HG03196 (cell line): Measurements from ENCODE around the gene URI1.
"Not testable (repeated sequence)": the region's sequence is repeated elsewhere in the genome, so short reads cannot be mapped to it uniquely, and the experiment has no call there.

Source experiments
- ATAC-seq: cut with Tn5 transposase; IDR thresholded peaks from one replicate; pipeline ENCODE4 v1.9.1; 2021; ENCODE audit not compliant: unreplicated experiment

The URI1 gene

GRCh38 chr19:29941828-29942403, at the start of gene URI1:
Gene URI1 (plus strand): TSS chr19:29942239. CDS start chr19:29942548, 309 bp downstream.
- ATAC-seq: peak; percentile 85

DNA sequence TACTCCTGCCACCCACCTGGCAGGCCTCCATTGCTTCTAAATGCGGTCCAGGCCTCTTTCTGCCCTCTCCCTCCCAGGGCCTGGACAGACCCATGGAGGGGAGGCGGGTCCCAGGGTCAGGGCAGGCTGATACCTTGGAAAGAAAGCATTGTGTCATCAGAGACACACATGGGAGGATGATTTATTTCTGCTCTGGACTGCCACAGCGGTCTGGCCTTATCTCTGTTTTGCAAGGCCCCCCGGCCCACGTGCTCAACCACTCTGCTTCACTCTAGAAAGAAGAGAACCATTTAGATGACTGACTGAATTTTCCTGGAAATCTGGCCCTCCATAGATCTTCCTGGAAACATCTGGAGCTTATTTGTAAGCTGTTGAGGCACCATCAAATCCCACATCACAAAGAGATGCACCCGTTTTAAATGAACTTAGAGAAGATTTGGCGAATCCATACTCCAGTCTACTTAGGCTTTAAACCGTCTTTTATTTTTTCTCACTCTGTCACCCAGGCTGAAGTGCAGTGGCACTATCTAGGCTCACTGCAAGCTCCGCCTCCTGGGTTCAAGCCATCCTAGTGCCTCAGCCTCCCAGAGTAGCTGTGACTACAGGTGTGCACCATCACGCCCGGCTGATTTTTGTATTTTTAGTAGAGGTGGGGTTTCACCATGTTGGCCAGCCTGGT, 48.3 kb upstream of the URI1 start:
- ATAC-seq: no peak

- ATAC-seq: no peak
Observed at GRCh38 chr19:29896802-29897201, 45.2 kb upstream of the URI1 start.

DNA sequence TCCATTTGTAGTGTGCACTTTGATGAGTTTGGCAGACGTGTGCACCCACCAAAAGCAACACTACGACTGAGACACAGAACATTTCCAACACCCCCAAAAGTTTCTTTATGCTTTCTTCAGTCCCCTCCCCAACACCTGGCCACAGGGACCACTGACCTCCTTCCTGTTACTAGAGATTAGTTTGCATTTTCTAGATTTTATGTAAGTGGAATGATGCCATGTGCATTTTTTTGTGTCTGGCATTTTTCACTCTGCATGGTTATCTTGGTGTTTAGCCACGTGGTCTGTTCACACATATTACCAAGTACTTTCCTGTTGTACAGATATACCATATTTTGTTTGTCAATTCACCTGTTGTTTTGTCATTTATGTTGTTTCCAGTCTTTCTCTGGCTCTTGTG, 44.6 kb upstream of the URI1 start:
- ATAC-seq: no peak

DNA sequence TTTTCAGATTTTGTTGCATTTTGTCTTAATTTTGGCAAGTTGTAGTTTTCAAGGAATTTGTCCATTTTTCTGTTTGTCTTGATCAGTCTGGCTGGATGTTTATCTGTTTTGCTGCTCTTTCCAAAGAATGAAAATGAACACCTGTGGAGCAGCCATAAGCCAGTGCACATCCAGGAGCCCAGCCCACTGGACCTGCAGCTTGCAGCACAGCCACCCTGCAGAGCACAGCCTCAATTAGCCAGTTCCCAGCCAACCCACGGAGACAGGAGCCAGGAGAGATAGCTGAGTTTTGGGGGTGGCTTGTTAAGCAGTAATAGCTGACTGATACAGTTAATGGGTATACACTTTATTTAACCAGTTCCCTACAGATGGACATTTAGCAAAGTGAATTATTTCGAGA, 38.0 kb upstream of the URI1 start:
- ATAC-seq: no peak

DNA sequence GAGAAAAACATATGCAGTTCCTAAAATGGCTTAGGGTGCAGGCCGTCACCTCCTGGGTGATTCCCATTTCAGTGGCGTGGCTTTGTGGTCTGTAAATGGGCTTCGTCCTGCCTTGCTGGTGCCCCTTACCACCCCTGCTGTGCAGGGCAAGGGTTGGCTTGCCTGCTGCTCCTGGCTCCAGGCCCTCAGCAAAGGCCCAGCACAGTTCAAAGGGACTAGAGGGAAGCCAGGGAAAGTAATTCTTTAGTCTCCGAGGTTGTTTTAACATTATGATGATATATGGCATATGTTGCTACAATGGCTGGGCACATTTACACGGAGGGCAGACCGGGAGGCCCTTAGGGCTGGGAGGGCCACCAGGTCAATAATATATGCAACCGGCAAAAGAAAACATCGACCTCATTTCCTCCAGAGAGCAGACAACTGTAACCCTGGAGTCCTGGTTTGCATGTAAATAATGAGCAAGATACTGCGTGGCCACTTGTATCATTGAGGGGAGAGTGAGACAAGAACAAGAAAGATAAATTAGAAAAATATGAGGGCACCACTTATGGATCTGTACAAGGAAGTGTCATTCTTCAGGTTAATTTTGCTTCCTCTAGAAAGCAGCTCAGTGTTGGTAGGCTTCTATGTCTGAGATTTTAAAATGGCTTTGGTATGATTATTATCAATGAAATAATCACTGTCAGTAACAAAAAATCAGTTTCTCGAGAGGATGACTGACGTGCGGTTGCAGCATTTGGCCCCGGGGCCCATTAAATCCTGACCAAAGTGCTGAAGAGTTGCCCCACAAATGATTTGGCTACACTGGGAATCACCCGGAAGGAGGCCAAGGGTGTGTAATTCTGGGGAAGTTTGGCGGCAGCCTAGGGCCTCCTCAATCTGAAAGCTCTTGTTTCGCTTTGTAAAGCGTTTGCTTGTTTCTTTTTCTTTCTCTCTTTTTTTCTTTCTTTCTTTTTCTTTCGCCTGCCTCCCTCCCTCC, 32.8 kb upstream of the URI1 start:
- no peak for ATAC-seq

GRCh38 chr19:29914933-29915332, 27.1 kb upstream of the URI1 start:
- no peak for ATAC-seq

DNA sequence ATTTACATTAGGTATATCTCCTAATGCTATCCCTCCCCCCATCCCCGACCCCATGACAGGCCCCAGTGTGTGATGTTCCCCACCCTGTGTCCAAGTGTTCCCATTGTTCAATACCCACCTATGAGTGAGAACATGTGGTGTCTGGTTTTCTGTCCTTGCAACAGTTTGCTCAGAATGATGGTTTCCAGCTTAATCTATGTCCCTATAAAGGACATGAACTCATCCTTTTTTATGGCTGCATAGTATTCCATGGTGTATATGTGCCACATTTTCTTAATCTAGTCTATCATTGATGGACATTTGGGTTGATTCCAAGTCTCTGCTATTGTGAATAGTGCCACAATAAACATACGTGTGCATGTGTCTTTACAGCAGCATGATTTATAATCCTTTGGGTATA, 26.2 kb upstream of the URI1 start:
- not testable (repeated sequence) for ATAC-seq

- no peak for ATAC-seq
Observed at GRCh38 chr19:29917911-29918310, 24.1 kb upstream of the URI1 start.

- ATAC-seq: no peak
Observed at GRCh38 chr19:29918891-29919290, 23.1 kb upstream of the URI1 start.

GRCh38 chr19:29922972-29923371, 19.1 kb upstream of the URI1 start:
- no peak for ATAC-seq

GRCh38 chr19:29923653-29924052, 18.4 kb upstream of the URI1 start:
- no peak for ATAC-seq

DNA sequence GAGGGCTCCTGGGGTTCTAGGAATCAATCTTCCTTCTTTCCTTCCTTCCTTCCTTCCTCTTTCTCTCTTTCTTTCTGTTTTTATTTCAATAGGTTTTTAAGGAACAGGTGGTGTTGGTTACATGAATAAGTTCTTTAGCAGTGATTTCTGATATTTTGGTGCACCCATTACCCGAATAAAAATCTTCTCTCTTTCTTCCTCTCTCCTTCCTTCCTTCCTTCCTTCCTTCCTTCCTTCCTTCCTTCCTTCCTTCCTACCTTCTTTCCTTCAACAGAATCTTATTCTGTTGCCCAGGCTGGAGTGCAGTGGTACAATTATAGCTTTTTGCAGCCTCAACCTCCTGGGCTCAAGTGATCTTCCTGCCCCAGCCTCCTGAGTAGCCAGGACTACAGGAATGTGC, 16.0 kb upstream of the URI1 start:
- ATAC-seq: no peak

DNA sequence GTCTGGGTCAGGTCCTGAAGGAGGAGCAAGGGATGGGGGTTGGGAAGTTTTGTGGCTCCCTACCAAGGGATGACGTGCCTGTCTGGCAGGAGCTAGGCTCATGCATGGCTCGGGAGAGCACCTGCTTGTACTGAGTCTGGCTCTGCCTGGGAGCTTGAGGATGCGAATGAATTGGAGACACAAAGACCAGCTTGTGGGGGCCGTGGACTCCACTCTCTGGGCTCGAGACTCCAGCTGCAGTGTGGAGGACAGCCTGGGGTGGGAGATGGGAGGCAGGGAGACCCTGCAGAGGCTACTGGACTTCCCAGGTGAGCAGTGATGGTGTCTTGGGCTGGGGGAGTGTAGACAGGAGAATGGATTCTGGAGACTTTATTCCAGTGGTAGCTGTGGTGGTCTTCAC, 15.2 kb upstream of the URI1 start:
- ATAC-seq: no peak

- no peak for ATAC-seq
Observed at GRCh38 chr19:29927944-29928625, 14.0 kb upstream of the URI1 start.

GRCh38 chr19:29928831-29929230, 13.2 kb upstream of the URI1 start:
- no peak for ATAC-seq

DNA sequence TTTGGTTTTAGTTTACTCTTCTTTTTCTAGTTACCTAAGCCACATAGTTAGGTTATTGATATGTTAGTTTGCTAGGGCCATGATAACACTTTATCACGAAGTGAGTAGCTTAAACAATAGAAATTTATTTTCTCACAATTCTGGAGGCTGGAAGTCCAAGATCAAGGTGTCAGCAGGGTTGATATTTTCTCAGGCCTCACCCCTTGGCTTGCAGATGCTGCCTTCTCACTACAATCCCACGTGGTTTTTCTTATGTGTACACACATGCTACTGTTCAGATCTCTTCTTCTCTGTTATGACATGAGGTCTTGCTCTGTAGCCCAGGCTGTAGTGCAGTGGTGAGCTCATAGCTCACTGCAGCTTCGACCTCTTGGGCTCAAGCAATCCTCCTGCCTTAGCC, 7.8 kb upstream of the URI1 start:
- ATAC-seq: no peak

DNA sequence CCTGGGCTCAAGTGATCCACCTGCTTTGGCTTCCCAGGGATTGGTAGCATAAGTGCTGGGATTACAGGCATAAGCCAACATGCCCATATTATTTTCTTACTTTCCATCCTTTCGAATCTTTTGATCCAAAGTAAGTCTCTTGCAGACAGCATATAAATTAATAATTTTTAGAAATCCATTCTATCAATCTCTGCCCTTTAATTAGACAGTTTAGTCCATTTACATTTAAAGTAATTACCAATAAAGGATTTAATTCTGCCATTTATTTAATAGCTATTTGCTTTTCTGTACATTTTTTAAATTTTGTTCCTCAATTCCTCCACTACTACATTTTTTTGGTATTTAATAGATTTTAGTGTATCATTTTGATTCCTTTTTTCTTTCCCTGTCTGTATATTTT, 7.3 kb upstream of the URI1 start:
- ATAC-seq: no peak

DNA sequence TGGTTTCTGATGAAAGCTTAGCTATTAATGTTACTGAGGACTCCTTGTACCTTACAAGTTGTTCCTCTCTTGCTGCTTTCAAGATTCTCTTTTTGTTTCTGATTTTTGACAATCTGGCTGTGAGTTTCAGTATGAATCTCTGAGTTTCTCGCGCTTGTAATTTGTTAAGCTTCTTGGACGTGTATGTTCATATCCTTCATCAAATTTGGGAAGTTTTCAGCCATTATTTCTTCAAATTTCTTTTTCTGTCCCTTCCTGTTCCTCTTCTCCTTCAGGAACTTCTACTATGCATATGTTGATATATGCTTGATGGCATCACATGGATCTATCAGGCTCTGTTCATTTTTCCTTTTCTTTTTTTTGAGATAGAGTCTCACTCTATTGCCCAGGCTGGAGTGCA, 5.6 kb upstream of the URI1 start:
- ATAC-seq: no peak

DNA sequence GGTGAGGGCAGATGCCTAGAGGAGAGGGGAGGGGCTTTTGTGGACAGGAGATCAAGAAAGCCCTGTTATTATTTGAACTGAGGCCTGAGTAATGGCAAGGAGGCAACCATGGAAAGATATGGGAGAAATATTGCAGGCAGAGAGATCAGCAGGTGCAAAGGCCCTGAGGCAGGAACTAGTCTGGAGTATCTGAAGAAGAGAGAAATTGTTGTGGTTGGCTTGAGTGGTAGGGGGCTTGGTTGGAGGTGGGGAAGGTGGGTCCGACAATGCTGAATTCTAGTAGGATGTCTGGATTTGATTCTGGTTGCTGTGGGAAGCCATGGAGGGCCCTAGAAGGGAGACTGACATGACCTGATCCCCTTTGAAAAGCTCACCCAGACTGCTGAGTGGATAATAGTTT, 2.4 kb upstream of the URI1 start:
- no peak for ATAC-seq

GRCh38 chr19:29940971-29941585, 961 bp upstream of the URI1 start:
- no peak for ATAC-seq
